ENCODE measurements around the gene CLOCK. TPM values are rescaled to one million over a fixed set of nuclear protein-coding genes. Genes with fewer than 3 reads are reported as not detected.

CLOCK gene
- total RNA-seq, 1 donor from 2014 or later, result 32.0 TPM

DNA sequence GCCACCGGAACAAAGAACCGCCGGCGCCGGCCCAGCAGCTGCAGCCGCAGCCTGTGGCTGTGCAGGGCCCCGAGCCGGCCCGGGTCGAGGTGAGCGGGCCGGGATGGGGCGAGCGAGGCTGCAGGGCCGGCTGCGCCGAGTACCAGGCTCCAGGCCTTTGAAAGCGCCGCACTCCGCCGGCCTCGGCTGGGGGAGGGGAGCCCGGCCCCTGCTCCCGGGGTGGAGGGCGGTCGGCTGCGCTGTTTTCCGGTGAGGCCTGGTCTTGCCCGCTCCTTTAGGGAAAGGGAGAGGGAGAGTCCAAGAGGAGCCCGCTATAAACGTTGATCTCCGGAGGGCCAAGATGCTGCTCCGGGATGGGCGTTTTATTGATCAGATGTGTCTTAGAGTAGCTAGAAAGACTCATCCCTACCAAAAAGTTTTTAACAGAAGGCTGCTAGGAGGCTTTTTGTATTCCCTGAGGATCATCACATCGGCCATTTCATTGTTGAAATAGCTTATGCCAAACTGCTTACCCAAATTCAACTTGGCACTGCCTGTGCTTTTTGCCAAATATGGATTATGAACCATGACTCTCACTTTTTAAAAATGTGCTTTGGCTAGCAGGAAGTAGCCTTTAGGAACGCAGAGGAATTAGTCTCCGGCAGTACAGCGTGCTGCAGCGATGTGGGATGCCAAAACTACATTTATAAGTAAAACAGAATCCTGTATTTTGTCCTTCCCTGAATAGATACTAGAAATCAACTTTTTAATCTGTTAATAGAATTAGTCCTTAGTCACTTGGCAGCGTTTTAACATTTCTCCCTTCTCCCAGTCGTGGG is 150.2 kb downstream of the CLOCK start:
- intact Hi-C loops (cut with DNase I), result loop anchor here (1.0 to 5.0 kb wide), 2 partner anchors 150 to 551 kb away; partner anchors contain the start of genes CEP135 and CLOCK
- peak; percentile 79 for DNase-seq (ENCODE audit: low spot score)

GRCh38 chr4:55395529-55396307 is 151.0 kb downstream of the CLOCK start, which contains the start of gene TMEM165:
Gene TMEM165 (plus strand): TSS chr4:55395957. CDS start chr4:55396190, 233 bp downstream.
- peak; percentile 97 for DNase-seq (ENCODE audit: low spot score)
- intact Hi-C loops (cut with DNase I), result loop anchor here (1.0 to 5.0 kb wide), 3 partner anchors 49 to 552 kb away; partner anchors contain the start of genes CEP135, CLOCK and SRD5A3

- intact Hi-C loops (cut with DNase I), result loop anchor here (1.0 to 5.0 kb wide), 2 partner anchors 49 to 552 kb away; partner anchors contain the start of genes CEP135 and SRD5A3
- no peak for DNase-seq (ENCODE audit: low spot score)
Measured at GRCh38 chr4:55395218-55395528, 151.5 kb downstream of the CLOCK start.

DNA sequence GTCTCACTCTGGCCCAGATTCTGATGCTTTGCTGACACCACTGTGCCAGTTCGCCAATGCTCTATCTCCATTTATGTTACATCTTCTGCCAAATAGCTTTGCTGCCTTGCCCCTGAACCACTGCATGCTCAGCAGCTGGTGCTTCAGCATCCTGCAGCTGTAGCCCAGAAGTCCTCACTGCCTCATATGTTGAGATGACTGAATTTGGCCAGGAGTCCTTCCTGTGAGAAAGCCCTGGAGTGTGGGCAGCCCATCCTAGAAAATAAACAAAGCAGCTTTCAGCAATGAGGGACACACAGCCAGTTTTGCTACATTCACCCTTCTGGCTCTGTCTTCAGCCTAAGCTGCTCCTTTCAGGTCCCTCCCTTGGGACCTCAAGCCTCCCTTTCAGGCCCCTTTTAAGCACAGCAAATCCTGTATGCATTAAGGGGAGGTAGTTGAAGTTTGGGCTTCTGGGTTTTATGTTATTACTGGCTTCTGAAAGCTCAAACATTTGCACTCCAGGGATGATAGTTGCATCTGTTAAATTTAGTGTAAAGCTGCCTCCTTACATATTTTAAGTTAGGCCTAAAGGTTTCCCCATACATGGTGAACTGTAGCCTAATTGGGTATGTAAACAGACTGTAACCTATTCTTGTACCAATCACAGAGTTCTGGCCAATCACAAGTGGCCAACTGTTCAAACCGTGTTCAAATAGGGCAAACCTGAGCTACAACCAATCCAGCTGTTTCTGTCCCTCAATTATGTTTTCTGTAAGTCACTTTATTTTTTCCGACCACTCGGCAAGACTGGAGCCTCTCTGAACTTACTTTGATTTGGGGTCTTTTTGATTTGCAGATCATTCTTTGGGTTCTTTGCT is 153.0 kb downstream of the CLOCK start:
- no peak for DNase-seq (ENCODE audit: low spot score)
- intact Hi-C loops (cut with DNase I), result no loop called here

- intact Hi-C loops (cut with DNase I), result no loop called here
- DNase-seq (ENCODE audit: low spot score), result no peak
Measured at GRCh38 chr4:55386840-55387239, 159.9 kb downstream of the CLOCK start.

DNA sequence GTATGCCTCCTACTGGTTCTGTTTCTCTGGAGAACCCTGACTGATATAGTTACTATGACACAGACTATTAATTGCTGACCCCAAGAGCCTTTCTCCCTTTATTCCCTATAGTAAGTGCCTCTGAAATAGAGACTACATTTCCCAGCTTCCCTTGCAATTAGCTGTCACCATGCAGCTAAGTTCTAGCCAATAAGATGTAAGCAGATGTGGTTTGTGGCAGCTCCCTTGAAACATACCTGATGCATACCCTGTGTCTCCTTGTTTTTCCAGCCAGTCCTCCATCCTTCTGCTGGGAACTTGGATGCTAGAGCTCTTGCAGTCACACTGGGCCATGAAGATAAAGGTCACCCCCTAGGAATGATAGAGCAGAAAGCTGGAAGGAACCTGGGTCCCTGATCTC is 160.6 kb downstream of the CLOCK start:
- no peak for DNase-seq (ENCODE audit: low spot score)
- intact Hi-C loops (cut with DNase I), result no loop called here

GRCh38 chr4:55385201-55385649 is 161.5 kb downstream of the CLOCK start:
- intact Hi-C loops (cut with DNase I), result no loop called here

GRCh38 chr4:55382488-55383003 is 164.2 kb downstream of the CLOCK start:
- DNase-seq (ENCODE audit: low spot score), result no peak
- intact Hi-C loops (cut with DNase I), result no loop called here

More at GRCh38 chr4:55385201-55385649, 161.5 kb downstream of the CLOCK start:
- no peak for DNase-seq (ENCODE audit: low spot score)

DNA sequence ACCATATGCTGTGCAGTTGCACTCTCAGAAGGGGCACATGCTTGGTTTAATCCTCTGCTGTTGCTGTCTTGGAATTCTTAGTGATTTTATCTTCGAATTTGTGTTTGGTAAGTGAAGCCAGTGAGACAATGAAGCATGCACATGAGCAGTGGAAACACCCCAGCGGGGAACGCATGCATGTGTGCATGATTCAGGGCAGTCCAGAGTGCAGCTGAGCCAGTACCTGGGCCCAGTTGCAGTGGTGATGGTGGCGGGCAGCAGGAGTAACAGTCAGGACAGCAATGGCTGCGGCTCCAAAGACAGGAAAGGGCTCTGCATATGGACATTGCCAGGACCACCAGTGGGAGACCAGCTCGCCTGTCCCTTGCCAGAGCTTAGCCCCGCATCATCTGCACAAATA is 165.2 kb downstream of the CLOCK start:
- intact Hi-C loops (cut with DNase I), result no loop called here
- no peak for DNase-seq (ENCODE audit: low spot score)

DNA sequence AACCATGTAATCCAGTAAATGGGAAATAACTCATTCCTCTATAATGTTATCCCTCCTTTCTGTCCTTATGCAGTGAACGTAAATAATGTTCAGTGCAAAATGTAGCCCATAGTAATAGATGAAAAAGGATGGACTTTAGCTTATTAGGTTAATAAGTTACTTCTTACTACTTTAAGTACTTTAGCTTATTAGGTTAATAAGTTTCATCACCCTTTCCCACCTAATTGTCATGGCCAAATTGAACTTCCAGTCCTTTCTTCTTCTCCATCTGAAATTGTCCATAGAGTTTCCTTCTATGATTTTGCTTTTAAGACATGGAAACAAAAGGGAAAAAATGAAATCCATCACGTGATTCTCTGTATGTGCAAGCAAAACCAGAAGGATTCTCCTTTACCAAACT is 166.1 kb downstream of the CLOCK start:
- DNase-seq (ENCODE audit: low spot score), result no peak
- intact Hi-C loops (cut with DNase I), result no loop called here

DNA sequence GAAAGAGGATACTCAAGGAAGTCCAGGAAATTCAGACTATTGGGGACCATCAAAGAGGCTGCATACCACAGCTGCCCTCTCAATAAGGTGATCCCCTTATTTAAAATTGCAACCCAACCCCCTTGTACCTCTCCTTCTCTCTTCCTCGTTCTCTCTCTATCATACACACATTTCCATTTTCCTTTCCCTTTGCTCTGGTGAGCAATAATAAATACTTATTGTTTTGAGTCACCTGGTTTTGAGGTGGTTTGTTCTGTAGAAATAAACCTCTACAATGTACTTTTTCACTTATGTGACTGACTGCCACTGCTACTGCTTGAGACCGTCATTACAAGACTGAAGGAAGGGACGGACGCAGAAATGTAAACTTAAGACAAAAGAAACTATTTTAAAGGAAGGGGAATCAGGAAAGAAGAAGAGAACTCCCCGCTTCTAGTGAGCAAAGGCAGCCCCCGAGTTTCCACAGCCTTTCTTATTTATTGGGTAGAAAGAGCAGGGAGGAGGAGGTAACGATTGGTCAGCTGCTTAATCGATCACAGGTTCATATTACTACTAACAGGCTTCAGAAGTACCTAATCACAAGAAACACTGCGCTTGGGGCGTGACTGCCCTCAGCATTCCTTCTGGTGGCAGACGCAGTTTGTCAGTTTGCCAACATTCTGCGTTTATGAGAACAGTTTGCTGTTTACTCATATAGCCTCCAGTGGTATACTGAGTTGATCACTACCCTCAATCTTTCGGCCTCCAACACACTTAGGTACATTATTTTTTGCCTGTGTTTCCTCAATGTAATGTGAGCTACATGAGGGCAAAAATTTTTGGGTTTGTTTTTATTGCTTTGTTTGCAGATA is 167.9 kb downstream of the CLOCK start:
- DNase-seq (ENCODE audit: low spot score), result no peak
- intact Hi-C loops (cut with DNase I), result no loop called here

Other genes with a start within 250 kb of the CLOCK start
- gene SRD5A3, start 200.7 kb downstream of the CLOCK start, total RNA-seq, result 7.3 TPM
- 56.4 TPM for gene TMEM165, start 151.0 kb downstream of the CLOCK start, total RNA-seq
- not detected for gene PDCL2, start 45.3 kb upstream of the CLOCK start, total RNA-seq
- gene NMU, start 89.4 kb upstream of the CLOCK start, total RNA-seq, result not detected